Activated T-helper 17 cell treated with anti-CD3 and anti-CD28 coated beads, Interleukin-2, amount 50 U/mL, for 72 hours (primary cell): ENCODE measurements around the gene PCSK6. TPM values are rescaled to one million over a fixed set of nuclear protein-coding genes. Genes with fewer than 3 reads are reported as not detected.

Source experiments
- ATAC-seq: fragments of 150-1000 bp; cut with Tn5 transposase; replicated peaks from 2 replicates; pipeline ENCODE4 v1.10.0; 2021; ENCODE audit warnings: mild to moderate bottlenecking, moderate library complexity
- H3K27ac Mint-ChIP-seq: one replicate; pipeline ENCODE4 v1.8.0; 2022; ENCODE audit warnings: mixed read lengths
- H3K27me3 Mint-ChIP-seq: one replicate; pipeline ENCODE4 v1.8.0; 2022; ENCODE audit warnings: mixed read lengths
- H3K36me3 Mint-ChIP-seq: one replicate; pipeline ENCODE4 v1.8.0; 2022; ENCODE audit warnings: low read depth, mild to moderate bottlenecking, mixed read lengths
- H3K4me1 Mint-ChIP-seq: one replicate; pipeline ENCODE4 v1.8.0; 2022; ENCODE audit warnings: mixed read lengths
- H3K4me3 Mint-ChIP-seq: one replicate; pipeline ENCODE4 v1.8.0; 2022; ENCODE audit warnings: mild to moderate bottlenecking, mixed read lengths
- H3K9me3 Mint-ChIP-seq: one replicate; pipeline ENCODE4 v1.8.0; 2022; ENCODE audit warnings: mixed read lengths
- total RNA-seq, 2 donors: library from RNA; stranded (reverse); gene quantifications; one replicate each; pipeline ENCODE4 v1.2.3, GENCODE V29; 2022

PCSK6 gene
- total RNA-seq, 2 donors from 2014 or later: 0.56 to 1.3 TPM

DNA sequence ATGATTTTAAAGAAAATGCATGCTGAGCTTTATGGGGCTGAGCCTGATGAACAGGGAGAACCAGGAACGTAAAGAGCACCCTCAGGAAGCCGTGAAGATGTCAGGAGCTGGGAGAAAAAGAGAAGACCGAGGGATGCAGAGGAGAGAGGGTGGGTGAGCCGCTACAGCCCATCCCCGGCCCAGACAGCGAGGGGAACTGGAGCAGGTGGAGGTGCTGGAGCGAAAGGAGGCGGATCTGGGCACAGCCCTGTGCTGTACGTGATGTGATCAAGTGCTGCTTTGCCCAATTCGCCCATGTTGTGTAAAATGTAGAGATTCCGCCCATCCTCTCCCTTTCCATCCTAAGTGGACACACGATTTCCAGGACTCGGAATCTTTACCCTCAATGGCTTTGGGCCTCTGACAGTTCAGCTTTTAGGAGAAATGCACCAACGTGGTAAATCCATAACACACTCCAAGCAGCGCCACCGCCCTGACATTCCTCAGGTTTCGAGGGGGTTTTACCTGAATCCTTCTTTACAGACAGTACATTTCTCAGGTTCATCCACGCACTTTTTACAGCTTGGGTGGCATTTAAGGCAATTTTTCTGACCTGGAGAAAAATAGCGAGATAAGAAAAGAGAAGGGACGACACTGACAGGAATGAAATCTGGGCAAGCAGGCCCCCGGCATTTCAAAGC lies 167.4 kb downstream of the PCSK6 start:
- H3K27ac Mint-ChIP-seq: no peak overlapping the region
- no peaks in the 10 kb centered on the region for H3K9me3 Mint-ChIP-seq
- no peak overlapping the region for H3K4me3 Mint-ChIP-seq
- H3K36me3 Mint-ChIP-seq: no peaks in the 10 kb centered on the region
- H3K27me3 Mint-ChIP-seq: peaks cover 20% of the 10 kb centered on the region
- no peak for ATAC-seq
- peaks cover 5% of the 10 kb centered on the region for H3K4me1 Mint-ChIP-seq

DNA sequence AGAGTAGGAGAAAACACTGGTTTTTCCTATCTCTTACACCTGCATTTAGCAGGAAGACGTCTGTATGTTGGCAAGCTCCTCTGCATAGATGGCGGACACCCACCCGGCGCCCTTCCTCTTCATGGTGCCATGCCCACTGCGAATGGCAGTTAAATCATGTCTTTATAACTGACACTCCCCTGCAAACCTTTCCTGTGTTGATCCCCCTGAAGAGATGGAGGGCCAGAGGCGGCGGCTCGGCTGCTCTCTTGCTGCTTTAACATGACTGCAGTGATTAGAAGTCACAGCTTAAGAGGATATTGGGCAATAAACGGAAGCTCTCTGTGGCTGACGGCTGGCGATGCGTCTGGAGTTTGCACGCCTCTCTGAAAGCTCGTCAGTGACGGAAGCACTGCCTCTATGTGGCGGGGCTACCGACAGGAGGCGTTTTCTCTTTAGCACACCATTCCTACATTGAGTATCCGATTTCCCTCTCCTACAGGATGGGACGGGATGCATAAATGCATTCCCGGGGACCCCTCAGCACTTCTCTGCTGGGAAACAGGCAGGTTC lies 168.9 kb downstream of the PCSK6 start:
- H3K4me3 Mint-ChIP-seq: peak overlapping the region; percentile 75
- ATAC-seq: peak; percentile 90
- H3K27ac Mint-ChIP-seq: peak overlapping the region; percentile 82
- no peaks in the 10 kb centered on the region for H3K9me3 Mint-ChIP-seq
- H3K27me3 Mint-ChIP-seq: peaks cover 10% of the 10 kb centered on the region
- H3K36me3 Mint-ChIP-seq: no peaks in the 10 kb centered on the region
- peaks cover 5% of the 10 kb centered on the region for H3K4me1 Mint-ChIP-seq

DNA sequence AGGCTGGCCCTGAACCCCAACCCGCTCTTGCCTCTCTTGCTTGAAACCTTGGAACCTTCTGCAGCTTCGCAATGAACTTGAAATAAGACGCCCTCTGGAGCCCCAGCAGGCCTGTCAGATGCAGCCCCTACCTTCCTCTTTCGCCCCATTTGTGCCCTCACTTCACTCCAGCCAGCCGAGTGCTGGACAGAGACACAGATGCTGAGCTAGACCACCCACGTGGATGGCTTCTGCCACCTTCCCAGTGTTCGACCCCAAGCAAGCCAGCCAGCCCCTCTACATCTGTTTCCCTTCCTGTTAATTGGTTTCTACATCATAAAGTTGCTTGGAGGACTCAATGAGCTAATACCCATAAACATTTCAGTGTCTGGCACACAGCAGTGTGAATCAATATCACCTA lies 170.7 kb downstream of the PCSK6 start:
- ATAC-seq: no peak
- H3K9me3 Mint-ChIP-seq: no peaks in the 10 kb centered on the region
- H3K4me3 Mint-ChIP-seq: no peak overlapping the region
- H3K36me3 Mint-ChIP-seq: no peaks in the 10 kb centered on the region
- H3K4me1 Mint-ChIP-seq: peaks cover 5% of the 10 kb centered on the region
- peaks cover 4% of the 10 kb centered on the region for H3K27me3 Mint-ChIP-seq
- H3K27ac Mint-ChIP-seq: no peak overlapping the region

DNA sequence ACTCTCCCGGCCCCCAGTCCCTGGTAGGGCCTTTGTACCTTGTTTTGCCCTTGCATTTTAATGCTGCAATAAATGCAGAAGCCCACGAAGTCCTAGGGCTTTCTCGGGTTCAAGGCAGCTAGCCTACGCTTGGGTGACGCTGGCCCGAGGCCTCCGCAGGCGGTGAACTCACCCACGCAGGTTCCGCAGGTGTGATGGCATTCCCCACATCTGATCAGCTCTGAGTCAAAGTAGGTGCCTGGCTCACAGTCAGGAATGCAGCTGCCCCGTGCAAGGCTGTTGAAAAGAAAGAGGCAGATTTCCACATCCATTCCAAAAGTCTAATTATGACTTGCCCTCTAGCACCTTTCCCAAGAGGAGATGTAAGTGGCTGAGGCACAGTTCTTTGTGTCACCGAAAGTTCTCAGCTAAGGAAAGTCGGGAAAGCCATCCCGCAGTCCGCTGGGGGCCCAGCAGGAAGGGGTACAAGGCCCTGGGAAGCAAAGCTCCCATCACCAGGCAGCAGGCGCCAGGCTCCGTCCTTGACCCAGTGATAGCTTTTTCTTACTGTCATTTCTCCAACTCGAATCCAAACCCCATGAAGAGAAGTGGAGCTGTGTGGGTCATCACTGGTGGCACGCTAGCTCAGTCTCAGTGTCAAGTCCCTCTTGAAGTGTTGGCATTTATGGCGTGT lies 171.2 kb downstream of the PCSK6 start:
- ATAC-seq: no peak

DNA sequence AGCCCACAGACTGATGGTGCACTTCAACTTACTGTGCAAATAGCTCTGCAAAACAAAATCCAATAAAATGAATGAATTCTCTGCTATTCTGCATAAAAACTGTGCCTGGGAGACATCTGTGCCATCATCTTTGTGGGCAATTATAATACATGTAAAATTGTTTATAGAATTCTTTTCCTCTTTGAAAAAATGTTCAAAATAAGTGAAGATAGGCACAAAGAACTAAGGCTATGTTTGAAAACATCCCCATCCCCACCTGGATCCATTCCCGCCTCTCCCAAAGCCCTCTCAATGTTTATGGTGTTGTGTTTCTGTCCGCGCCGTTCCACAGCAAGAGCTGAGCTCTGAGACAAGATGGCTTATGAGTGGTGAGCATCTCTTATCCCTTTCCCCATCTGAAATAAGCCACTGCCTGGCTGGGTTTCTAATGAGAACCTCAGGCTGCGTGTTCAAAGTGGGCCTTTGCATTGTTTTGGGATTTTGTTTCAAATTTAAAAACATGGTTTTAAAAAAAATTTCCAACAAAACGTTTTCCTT lies 172.1 kb downstream of the PCSK6 start:
- H3K27ac Mint-ChIP-seq: no peak overlapping the region
- no peaks in the 10 kb centered on the region for H3K36me3 Mint-ChIP-seq

More for the DNA sequence above, 171.2 kb downstream of the PCSK6 start:
- H3K27me3 Mint-ChIP-seq: peaks cover 4% of the 10 kb centered on the region
- H3K4me1 Mint-ChIP-seq: peaks cover 5% of the 10 kb centered on the region
- no peaks in the 10 kb centered on the region for H3K9me3 Mint-ChIP-seq
- H3K36me3 Mint-ChIP-seq: no peaks in the 10 kb centered on the region
- H3K4me3 Mint-ChIP-seq: no peak overlapping the region
- H3K27ac Mint-ChIP-seq: no peak overlapping the region

DNA sequence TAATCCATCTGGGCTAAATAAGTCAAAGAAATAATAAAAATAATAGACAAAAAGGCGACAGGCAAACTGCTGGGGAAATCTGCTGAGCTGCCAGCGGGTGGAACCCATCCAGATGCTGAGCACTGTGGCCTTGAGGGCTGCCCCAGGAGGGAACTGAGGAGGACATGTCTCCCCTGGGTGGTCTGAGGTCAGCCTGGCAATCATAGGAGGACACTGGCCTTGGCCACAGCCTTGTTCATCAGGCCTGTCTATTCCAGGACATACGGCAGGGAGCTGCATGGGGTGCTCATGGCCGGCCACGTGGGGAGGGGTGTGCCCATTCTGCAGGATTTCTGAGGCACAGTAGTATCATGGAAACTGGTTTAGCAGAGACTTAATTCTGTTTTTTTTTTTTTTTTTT lies 173.0 kb downstream of the PCSK6 start:
- Mint-ChIP-seq H3K4me3 (no peak overlapping the region), H3K27me3 (peaks cover 4% of the 10 kb centered on the region), H3K9me3 (no peaks in the 10 kb centered on the region), H3K27ac (no peak overlapping the region), H3K4me1 (peaks cover 5% of the 10 kb centered on the region), H3K36me3 (no peaks in the 10 kb centered on the region)
- ATAC-seq: no peak

More for the DNA sequence above, 172.1 kb downstream of the PCSK6 start:
- ATAC-seq: no peak
- no peak overlapping the region for H3K4me3 Mint-ChIP-seq
- peaks cover 5% of the 10 kb centered on the region for H3K4me1 Mint-ChIP-seq
- peaks cover 4% of the 10 kb centered on the region for H3K27me3 Mint-ChIP-seq
- no peaks in the 10 kb centered on the region for H3K9me3 Mint-ChIP-seq

DNA sequence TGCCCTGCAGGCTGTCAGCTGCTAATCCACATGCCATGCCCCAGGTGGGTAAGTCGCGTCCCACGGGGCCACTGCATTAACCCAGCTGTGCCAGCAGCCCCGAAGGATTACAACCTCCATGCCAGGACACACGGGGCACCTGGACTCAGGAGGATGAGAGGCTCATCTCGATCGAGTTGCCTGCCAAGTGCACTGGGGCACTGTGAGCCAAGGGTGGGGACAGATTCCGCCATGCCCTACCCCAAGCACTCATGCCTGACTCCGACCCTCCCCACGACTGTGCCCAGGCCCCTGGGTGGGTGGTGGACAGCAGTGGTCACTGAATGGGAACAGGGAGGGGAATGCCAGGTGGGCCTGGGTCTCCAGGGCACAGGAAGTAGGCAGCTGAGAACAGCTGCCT lies 173.8 kb downstream of the PCSK6 start:
- Mint-ChIP-seq H3K4me3 (no peak overlapping the region), H3K36me3 (no peaks in the 10 kb centered on the region), H3K4me1 (peaks cover 5% of the 10 kb centered on the region), H3K27me3 (peaks cover 4% of the 10 kb centered on the region), H3K27ac (no peak overlapping the region), H3K9me3 (no peaks in the 10 kb centered on the region)
- no peak for ATAC-seq

DNA sequence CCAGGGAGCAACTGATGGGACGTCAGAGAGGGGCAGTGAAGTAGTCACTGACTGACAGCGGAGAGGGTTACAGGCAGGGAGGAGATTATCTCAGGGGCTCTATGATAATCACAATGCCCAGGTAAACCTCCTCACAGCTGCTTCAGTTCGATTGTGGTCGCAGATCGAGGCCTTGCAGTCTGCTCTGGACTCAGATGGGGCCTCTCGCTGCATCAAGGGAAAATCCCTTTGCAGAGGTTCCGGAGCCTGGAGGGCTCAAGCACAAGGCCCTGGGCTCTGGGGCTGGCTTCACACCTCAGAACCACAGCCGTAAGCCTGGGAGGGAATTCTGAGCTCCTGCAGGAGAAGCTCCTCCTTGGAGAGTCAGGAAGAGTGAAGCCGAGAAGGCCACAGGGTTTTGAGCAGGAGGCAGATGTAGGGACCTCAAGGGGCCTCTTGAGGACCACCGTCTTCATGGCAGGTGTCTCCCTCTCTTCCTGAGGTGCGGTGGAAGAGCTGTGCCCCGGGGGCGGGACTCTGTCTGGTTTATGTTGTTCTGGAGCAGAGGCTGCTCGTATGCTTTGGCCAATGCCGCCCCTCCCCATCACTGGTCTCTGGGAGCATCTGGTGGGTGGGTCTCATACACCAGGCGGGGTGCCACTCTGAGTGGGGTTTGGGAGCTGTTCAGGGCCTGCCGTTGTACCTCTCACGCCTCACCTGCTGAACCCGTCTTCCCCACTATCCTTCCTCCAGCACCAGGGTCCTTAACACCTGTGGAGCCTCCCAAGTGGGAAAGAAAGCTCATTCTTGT lies 175.0 kb downstream of the PCSK6 start:
- ATAC-seq: no peak
- Mint-ChIP-seq H3K4me3 (no peak overlapping the region), H3K36me3 (no peaks in the 10 kb centered on the region), H3K9me3 (no peaks in the 10 kb centered on the region), H3K4me1 (no peaks in the 10 kb centered on the region), H3K27me3 (peaks cover 4% of the 10 kb centered on the region), H3K27ac (no peak overlapping the region)

DNA sequence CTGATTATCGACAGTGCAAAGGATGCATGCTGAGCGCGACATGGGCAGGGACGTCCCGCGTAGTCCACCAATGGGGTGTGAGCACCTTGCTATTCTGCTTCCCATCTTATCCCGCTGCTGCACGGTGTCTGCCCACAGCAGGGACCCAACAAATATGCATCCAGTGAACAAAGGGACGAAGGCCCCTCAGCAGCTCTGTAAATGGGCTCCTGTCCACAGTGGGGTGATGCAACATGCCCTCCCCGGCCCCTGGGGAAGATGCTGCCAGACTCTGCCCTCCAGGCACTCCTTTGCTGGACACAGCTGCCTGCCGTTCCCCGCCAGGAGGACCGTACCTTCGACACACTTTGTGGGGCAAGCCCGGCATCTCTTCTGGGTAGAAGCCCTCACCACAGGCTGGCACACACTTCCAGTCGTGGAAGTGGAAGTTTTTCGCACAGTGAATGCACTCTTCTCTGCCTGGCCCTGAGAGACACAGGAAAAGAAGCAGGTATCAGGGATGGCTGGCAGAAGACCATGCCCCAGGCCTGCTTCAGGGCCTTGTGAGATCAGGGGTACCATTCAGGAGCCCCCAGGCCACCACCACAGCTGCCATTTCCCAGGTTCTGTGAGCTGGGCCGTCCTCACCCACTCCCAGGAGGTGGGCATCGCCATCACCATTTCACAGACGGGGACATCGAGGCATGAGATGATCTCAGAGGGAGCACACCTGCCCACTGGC lies 176.3 kb downstream of the PCSK6 start:
- H3K27me3 Mint-ChIP-seq: peaks cover 4% of the 10 kb centered on the region
- ATAC-seq: no peak
- no peaks in the 10 kb centered on the region for H3K36me3 Mint-ChIP-seq
- H3K27ac Mint-ChIP-seq: no peak overlapping the region
- no peak overlapping the region for H3K4me3 Mint-ChIP-seq
- no peaks in the 10 kb centered on the region for H3K4me1 Mint-ChIP-seq
- no peaks in the 10 kb centered on the region for H3K9me3 Mint-ChIP-seq

DNA sequence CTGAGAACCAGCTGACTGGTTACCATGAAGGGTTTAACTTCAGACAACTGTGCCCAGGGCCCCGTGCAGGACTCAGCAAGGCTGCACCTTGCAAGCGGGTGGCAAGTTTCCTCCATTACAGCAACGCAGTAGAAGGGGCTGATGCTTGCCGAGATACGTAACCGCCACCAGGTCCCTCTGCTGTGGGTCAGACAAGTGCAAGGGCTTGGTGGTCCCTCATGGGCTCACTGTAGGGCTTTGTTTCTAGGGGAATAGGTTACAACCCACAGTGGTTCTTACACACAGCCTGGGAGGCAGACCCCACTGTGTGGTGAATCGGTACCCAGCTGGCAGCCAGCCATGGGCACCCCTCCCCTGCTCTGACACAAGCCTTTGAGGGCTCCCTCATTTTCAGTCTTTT lies 179.0 kb downstream of the PCSK6 start:
- H3K27ac Mint-ChIP-seq: no peak overlapping the region
- H3K9me3 Mint-ChIP-seq: no peaks in the 10 kb centered on the region
- no peaks in the 10 kb centered on the region for H3K4me1 Mint-ChIP-seq
- no peak overlapping the region for H3K4me3 Mint-ChIP-seq
- ATAC-seq: no peak
- H3K27me3 Mint-ChIP-seq: no peaks in the 10 kb centered on the region
- no peaks in the 10 kb centered on the region for H3K36me3 Mint-ChIP-seq

DNA sequence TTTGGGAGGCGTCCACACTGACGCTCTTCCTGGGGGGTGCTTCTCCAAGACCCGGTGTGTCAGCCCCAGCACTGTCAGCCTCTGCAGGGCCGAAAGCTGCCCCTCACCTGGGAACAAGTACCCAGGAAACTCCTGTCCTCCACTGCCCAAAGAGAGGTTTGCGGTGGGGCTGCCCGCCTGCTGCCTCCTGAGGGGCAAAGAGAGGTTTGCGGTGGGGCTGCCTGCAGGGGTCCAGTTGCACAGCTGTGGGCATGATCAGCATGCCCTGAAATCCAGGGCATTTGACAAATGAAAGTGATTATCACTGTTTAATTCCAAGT lies 179.4 kb downstream of the PCSK6 start:
- Mint-ChIP-seq H3K36me3 (no peaks in the 10 kb centered on the region), H3K9me3 (no peaks in the 10 kb centered on the region), H3K27ac (no peak overlapping the region), H3K4me1 (no peaks in the 10 kb centered on the region), H3K4me3 (no peak overlapping the region), H3K27me3 (no peaks in the 10 kb centered on the region)
- ATAC-seq: no peak

DNA sequence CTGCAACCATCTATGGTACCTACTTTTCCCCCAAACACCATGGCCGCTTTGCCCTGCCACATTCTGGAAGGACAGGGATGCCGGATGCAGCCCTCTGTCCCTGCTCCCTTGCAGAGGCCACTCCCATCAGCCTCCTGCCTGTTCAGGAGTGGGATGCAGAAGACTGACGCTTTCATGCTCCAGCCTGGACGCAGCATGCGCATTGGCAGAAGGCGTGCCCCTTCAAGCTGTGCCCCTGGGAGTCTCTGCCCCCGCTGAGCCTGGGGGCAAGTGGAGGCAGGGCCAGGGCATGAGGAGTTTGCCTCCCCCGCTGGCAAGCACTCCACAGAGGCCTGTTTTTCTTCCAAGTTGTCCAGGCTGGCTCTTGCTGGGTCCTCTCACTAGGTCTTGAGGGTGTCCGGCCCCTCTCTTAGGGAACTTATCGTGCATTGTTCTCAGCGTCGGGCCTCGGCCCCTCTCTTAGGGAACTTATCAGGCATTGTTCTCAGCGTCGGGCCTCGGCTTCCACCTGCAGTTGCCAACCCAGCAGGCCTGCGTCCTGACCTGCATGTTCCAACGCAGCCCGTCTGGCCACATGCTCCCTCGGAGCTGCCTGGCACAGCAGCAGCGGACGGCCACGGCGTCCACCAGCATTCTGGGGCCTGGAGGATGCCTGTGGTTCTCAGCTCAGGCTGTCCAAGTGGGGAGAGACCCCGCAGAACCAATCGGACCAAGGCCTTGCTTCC lies 179.9 kb downstream of the PCSK6 start:
- H3K4me3 Mint-ChIP-seq: no peak overlapping the region
- H3K9me3 Mint-ChIP-seq: no peaks in the 10 kb centered on the region
- no peak for ATAC-seq

DNA sequence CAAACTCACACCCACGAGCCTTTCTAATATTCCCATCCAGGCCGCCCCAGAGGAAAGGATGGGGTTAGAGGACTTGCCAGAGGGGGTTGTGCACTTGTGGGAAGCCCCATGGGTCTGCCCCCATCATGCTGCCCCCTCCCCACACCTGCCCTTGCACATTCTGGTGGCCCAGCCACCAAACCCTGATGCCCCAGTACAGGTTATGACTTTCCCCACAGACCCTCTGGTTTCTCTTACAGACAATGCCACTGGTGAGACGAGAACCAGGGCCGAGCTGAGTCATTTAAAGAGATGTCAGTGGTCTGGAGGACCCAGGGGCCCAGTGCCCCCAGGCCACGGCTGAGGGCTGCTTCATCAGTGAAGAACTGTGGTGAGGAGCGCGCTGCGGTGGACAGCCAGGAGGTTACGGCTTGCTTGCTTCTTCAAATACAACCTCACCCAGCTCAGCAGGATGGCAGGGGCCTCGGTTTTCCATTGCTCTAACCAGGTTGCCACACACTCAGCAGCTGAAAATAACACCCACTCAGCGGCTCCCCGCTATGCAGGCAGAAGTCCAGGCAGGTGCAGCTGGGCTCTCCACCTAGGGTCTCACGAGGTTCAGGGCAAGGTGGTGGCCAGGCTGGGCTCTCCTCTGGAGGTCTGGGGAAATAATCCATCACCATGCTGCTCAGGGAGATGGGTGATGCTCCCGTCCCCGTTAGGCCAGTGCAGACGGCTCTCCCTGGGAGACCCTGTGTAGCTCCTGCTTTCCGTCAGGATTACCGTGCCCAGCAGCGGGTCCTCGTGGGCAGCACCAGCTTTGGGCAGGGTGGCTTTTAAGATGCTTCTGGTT lies 180.7 kb downstream of the PCSK6 start:
- no peak overlapping the region for H3K27ac Mint-ChIP-seq
- no peaks in the 10 kb centered on the region for H3K4me1 Mint-ChIP-seq
- H3K4me3 Mint-ChIP-seq: no peak overlapping the region
- no peaks in the 10 kb centered on the region for H3K36me3 Mint-ChIP-seq
- no peak for ATAC-seq
- H3K9me3 Mint-ChIP-seq: no peaks in the 10 kb centered on the region
- no peaks in the 10 kb centered on the region for H3K27me3 Mint-ChIP-seq

More for the DNA sequence above, 179.9 kb downstream of the PCSK6 start:
- Mint-ChIP-seq H3K4me1 (no peaks in the 10 kb centered on the region), H3K27ac (no peak overlapping the region), H3K36me3 (no peaks in the 10 kb centered on the region), H3K27me3 (no peaks in the 10 kb centered on the region)
